IMR-90 (cell line): Measurements from ENCODE around the gene ZNRD2. TPM values are rescaled to one million over a fixed set of nuclear protein-coding genes. Genes with fewer than 3 reads are reported as not detected.

Source experiments
- ATAC-seq: fragments of 200-7000 bp; cut with Tn5 transposase; 2 replicates; pipeline ENCODE4 v1.9.1; 2020; ENCODE audit warnings: low read depth, mild to moderate bottlenecking, moderate library complexity
- BruUV-seq: library from RNA; stranded (reverse); fragments of 400-500 nt; replicated peaks from 2 replicates; lab custom pipeline; 2021; lab: Mats Ljungman, UMichigan
- CTCF ChIA-PET: fragments of 300-600 bp; formaldehyde crosslinking; extraction: SDS; loops from one replicate; lab custom pipeline; 2021; ENCODE audit warnings: antibody characterized with exemption; lab: Yijun Ruan, JAX
- POLR2A ChIA-PET: fragments of 300-600 bp; sonication (Branson Sonifier 250); formaldehyde crosslinking; loops from one replicate; lab custom pipeline; 2022; ENCODE audit warnings: antibody characterized with exemption; ENCODE audit not compliant: unreplicated experiment; lab: Charles Lee
- DNase-seq: peaks from one replicate; pipeline ENCODE4 v3.0.0; 2013
- H2AFZ ChIP-seq: replicated peaks from 2 replicates; pipeline ENCODE3; 2013; ENCODE audit warnings: low read length, mild to moderate bottlenecking; ENCODE audit not compliant: poor library complexity
- H2AK5ac ChIP-seq: 2 replicates; pipeline ENCODE4 v1.6.1; 2013; ENCODE audit warnings: low read depth, low read length, inconsistent platforms
- H2AK9ac ChIP-seq: replicated peaks from 2 replicates; pipeline ENCODE3; 2013; ENCODE audit warnings: mild to moderate bottlenecking, low read depth, low read length, moderate library complexity; ENCODE audit not compliant: poor library complexity
- H2BK120ac ChIP-seq: 2 replicates; pipeline ENCODE4 v1.6.1; 2013; ENCODE audit warnings: low read depth, low read length, inconsistent platforms
- H2BK15ac ChIP-seq: 3 replicates; pipeline ENCODE4 v1.6.1; 2013; ENCODE audit warnings: low read depth, low read length, inconsistent platforms
- H2BK20ac ChIP-seq: 2 replicates; pipeline ENCODE4 v1.6.1; 2013; ENCODE audit warnings: low read depth, mild to moderate bottlenecking, inconsistent platforms, low read length, moderate library complexity
- H2BK5ac ChIP-seq: 2 replicates; pipeline ENCODE4 v1.6.1; 2013; ENCODE audit warnings: mild to moderate bottlenecking, low read depth, low read length, inconsistent platforms; ENCODE audit not compliant: poor library complexity, severe bottlenecking
- H3K14ac ChIP-seq: replicated peaks from 2 replicates; pipeline ENCODE4 v1.6.1; 2013; ENCODE audit warnings: low read depth, low read length, inconsistent platforms
- H3K18ac ChIP-seq: 2 replicates; pipeline ENCODE4 v1.6.1; 2013; ENCODE audit warnings: low read depth, low read length, control low read depth
- H3K23ac ChIP-seq: 2 replicates; pipeline ENCODE4 v1.6.1; 2013; ENCODE audit warnings: low read depth, low read length, inconsistent platforms
- H3K27ac ChIP-seq: 2 replicates; pipeline ENCODE4 v1.5.1; 2013; ENCODE audit warnings: mild to moderate bottlenecking, control low read depth, low read length; ENCODE audit not compliant: insufficient read depth
- H3K27me3 ChIP-seq: 2 replicates; pipeline ENCODE4 v1.6.1; 2013; ENCODE audit warnings: low read length; ENCODE audit not compliant: control insufficient read depth, insufficient read depth
- H3K36me3 ChIP-seq: 2 replicates; pipeline ENCODE4 v1.6.1; 2013; ENCODE audit warnings: low read length, mixed read lengths; ENCODE audit not compliant: control insufficient read depth, insufficient read depth
- H3K4ac ChIP-seq: 2 replicates; pipeline ENCODE4 v1.6.1; 2013; ENCODE audit warnings: low read depth, low read length, inconsistent platforms
- H3K4me1 ChIP-seq: 2 replicates; pipeline ENCODE4 v1.6.1; 2013; ENCODE audit warnings: low read length, mixed read lengths; ENCODE audit not compliant: control insufficient read depth, insufficient read depth
- H3K4me2 ChIP-seq: 2 replicates; pipeline ENCODE4 v1.6.1; 2013; ENCODE audit warnings: low read depth, mild to moderate bottlenecking, control low read depth, low read length, moderate library complexity
- H3K4me3 ChIP-seq: 2 replicates; pipeline ENCODE4 v1.5.1; 2013; ENCODE audit warnings: low read depth, mild to moderate bottlenecking, control low read depth, low read length, moderate library complexity; ENCODE audit not compliant: insufficient read depth
- H3K56ac ChIP-seq: 2 replicates; pipeline ENCODE4 v1.6.1; 2013; ENCODE audit warnings: low read length, inconsistent platforms; ENCODE audit not compliant: insufficient read depth; ENCODE audit errors: extremely low read depth
- H3K79me1 ChIP-seq, 2 experiments: 2 replicates each; pipeline ENCODE4 v1.6.1; 2013; ENCODE audit warnings: low read length in 2 of 2, inconsistent platforms in 1 of 2, low read depth in 1 of 2
- H3K9ac ChIP-seq: 2 replicates; pipeline ENCODE4 v1.6.1; 2013; ENCODE audit warnings: low read depth, low read length, control low read depth
- H3K9me1 ChIP-seq: 2 replicates; pipeline ENCODE4 v1.6.1; 2013; ENCODE audit warnings: low read length, inconsistent platforms; ENCODE audit not compliant: insufficient read depth
- H3K9me3 ChIP-seq: 2 replicates; pipeline ENCODE4 v1.6.1; 2013; ENCODE audit warnings: low read length; ENCODE audit not compliant: control insufficient read depth, insufficient read depth
- H4K20me1 ChIP-seq: 2 replicates; pipeline ENCODE4 v1.6.1; 2013; ENCODE audit warnings: low read length, inconsistent platforms; ENCODE audit not compliant: insufficient read depth
- H4K5ac ChIP-seq: 2 replicates; pipeline ENCODE4 v1.6.1; 2013; ENCODE audit warnings: mild to moderate bottlenecking, low read depth, low read length, control low read depth
- H4K8ac ChIP-seq, 2 experiments: 2 replicates each; pipeline ENCODE4 v1.6.1; 2013; ENCODE audit warnings: low read depth in 2 of 2, low read length in 2 of 2, control low read depth in 1 of 2, inconsistent platforms in 1 of 2
- H4K91ac ChIP-seq: 2 replicates; pipeline ENCODE4 v1.6.1; 2013; ENCODE audit warnings: low read depth, low read length, inconsistent platforms; ENCODE audit not compliant: insufficient read depth
- CTCF ChIP-seq: conservative IDR thresholded peaks from 2 replicates; pipeline ENCODE4 v1.5.1; 2012; ENCODE audit warnings: mild to moderate bottlenecking, low read depth, low read length, improper control_type of control experiment
- ELK1 ChIP-seq: fragments of 150-350 bp; IDR thresholded peaks from 2 replicates; pipeline ENCODE4 v1.6.1; 2016; ENCODE audit warnings: low read depth, mild to moderate bottlenecking, low read length, moderate library complexity, borderline replicate concordance
- FOS ChIP-seq: fragments of 150-350 bp; IDR thresholded peaks from 2 replicates; pipeline ENCODE4 v1.6.1; 2016; ENCODE audit warnings: low read depth, low read length
- MAFK ChIP-seq: IDR thresholded peaks from 2 replicates; pipeline ENCODE4 v1.6.1; 2012; ENCODE audit warnings: low read depth, low read length, improper control_type of control experiment
- MAZ ChIP-seq: IDR thresholded peaks from 2 replicates; pipeline ENCODE4 v1.6.1; 2012; ENCODE audit warnings: low read depth, mild to moderate bottlenecking, low read length, improper control_type of control experiment, moderate library complexity, borderline replicate concordance
- POLR2A ChIP-seq: IDR thresholded peaks from 2 replicates; pipeline ENCODE4 v1.6.1; 2012; ENCODE audit warnings: mild to moderate bottlenecking, low read depth, low read length
- RAD21 ChIP-seq: IDR thresholded peaks from 2 replicates; pipeline ENCODE4 v1.6.1; 2012; ENCODE audit warnings: low read length, improper control_type of control experiment
- WGBS, 2 experiments: methylation state at CpG; one replicate each; pipeline versions ENCODE4 v1.1.5 to v1.1.7; 2013; ENCODE audit warnings: missing lambda C conversion rate in 2 of 2; ENCODE audit not compliant: insufficient read length in 1 of 2; ENCODE audit errors: extremely low coverage in 2 of 2; 5-methylcytosine and 5-hydroxymethylcytosine counted together
- dilution Hi-C: fragments of 300-500 bp; cut with HindIII; formaldehyde crosslinking; loops from one replicate; pipeline ENCODE4 v1.14.3; 2018; ENCODE audit warnings: low sequenced_read_pairs; ENCODE audit not compliant: unreplicated experiment
- in situ Hi-C: fragments of 300-500 bp; cut with MboI; formaldehyde crosslinking; loops from 3 replicates; pipeline ENCODE4 v1.14.3; 2019; ENCODE audit warnings: low sequenced_read_pairs, inconsistent platforms, mixed read lengths
- intact Hi-C: fragments of 100-400 bp; cut with micrococcal nuclease; formaldehyde crosslinking; loops from 2 replicates; pipeline ENCODE4 v1.10.0; 2022
- polyA plus RNA-seq, 3 experiments: library from polyadenylated mRNA; depleted of rRNA; stranded (reverse); fragments of >200 nt; gene quantifications; 2 replicates each; pipeline ENCODE4 v1.2.3, GENCODE V29; 2012; ENCODE audit warnings: low replicate concordance in 1 of 3
- total RNA-seq: library from RNA; depleted of rRNA; stranded (reverse); fragments of >200 nt; gene quantifications from 2 replicates; pipeline ENCODE4 v1.2.3, GENCODE V29; 2012

The ZNRD2 gene
- total and polyA plus RNA-seq, 2 of the 4 experiments (the other 2 are of a cell fraction) = 75.6 to 90.3 TPM

DNA sequence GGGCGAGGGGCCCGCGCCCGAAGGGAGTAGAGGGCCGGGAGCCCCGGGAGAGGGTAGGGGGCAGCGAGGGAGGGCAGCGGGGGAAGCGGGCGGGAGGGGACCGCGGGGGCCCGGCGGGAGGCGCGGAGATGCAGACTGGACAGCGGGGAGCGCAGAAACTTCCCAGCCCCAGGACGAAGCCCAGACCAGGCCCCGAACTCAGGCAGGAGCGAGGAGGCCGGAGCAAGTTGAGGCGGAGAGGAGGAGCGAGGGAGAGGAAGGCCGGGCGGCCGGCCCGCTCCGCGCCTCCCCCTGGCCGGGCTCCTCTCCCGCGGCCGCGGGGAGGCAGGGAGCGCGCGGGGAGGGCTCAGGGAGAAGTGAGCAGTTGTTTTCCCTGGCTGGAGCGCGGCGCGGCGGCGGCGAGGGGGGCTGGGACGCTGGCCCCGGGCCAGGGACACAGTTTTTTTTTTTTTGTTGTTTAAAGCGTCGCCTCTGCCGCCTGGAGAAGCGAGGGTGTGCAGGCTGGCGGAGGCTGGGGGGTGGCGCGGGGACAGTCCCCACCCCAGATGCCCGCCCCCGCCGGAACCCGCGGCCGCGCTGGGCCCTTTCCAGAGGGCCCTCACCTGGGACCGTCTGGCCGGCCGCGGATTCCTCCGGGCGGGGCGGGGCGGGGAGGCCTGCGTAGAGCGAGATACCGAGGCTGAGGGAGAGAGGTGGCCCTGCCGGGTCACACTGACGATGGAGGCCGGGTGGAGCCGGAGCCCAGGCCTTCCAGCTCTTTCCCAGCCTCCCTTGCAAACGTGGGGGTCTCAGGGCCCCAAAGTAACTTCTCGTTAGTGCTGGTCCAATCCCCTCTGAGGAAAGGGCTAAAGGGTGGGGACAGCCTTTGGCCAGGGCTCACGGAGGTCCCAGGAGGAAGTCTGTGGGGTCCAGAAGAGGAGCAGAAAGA lies 12.0 kb upstream of the ZNRD2 start, which contains the start of gene LTBP3:
LTBP3 (minus strand) TSS at position 358 of the 928 bp plus-strand sequence. CDS start 400 bp downstream, outside the sequence.
- peak within 1 kb of the TSS; percentile 96 for H3K4ac ChIP-seq
- no peaks in the 10 kb centered on the region for H3K9me3 ChIP-seq
- CTCF ChIA-PET = interaction anchor here (1.3 kb wide), 1 partner anchor 15 kb away, joined by 4 read pairs; the partner anchor contains the start of gene FAM89B
- peak within 1 kb of the TSS; percentile 93 for H4K91ac ChIP-seq
- peak within 1 kb of the TSS; percentile 87 for H3K27ac ChIP-seq
- H2BK120ac ChIP-seq = peak within 1 kb of the TSS; percentile 75
- ATAC-seq (peak; percentile 78), DNase-seq (peak; percentile 71)
- peak within 1 kb of the TSS; percentile 74 for H3K4me3 ChIP-seq
- BruUV-seq = no TSS peak
- in situ Hi-C loops = no loop called here
- intact Hi-C loops = no loop called here
- peak within 1 kb of the TSS; percentile 99 for H4K5ac ChIP-seq
- peak within 1 kb of the TSS; percentile 91 for H3K14ac ChIP-seq
- H2AK5ac ChIP-seq = peak within 1 kb of the TSS; percentile 92
- H3K56ac ChIP-seq = peak within 1 kb of the TSS; percentile 63; the same call in 1 of the 2 replicates
- peak within 1 kb of the TSS; percentile 81 for H3K4me2 ChIP-seq
- peak within 1 kb of the TSS; percentile 71 for H3K9ac ChIP-seq
- peak within 1 kb of the TSS; percentile 75; the same call in 2 of the 3 replicates for H2BK15ac ChIP-seq
- WGBS, 2 experiments = 0% methylated on average over 25 of the region's 79 CpGs; no CpG with 5 or more reads in 1 of the 2 experiments
- dilution Hi-C loops = no loop called here
- H3K27me3 ChIP-seq = no peaks in the 10 kb centered on the region
- H3K9me1 ChIP-seq = peaks cover 25% of the 10 kb centered on the region
- peak within 1 kb of the TSS; percentile 91 to 97 for H4K8ac ChIP-seq
- no peak for TF ChIP-seq MAFK
- TF ChIP-seq CTCF = 0 out of 2 replicates have a peak, but pooled peaks have one; percentile 11
- peak; percentile 27; the same call in 1 of the 2 replicates for TF ChIP-seq POLR2A
- no peak for TF ChIP-seq ELK1
- TF ChIP-seq MAZ = peak; percentile 46
- TF ChIP-seq RAD21 = 0 out of 2 replicates have a peak, but pooled peaks have one; percentile 10
- TF ChIP-seq FOS = no peak
- peaks cover 12% of the 10 kb centered on the region; the same call in 1 of the 2 replicates for H4K20me1 ChIP-seq
- H2AK9ac ChIP-seq = peak within 1 kb of the TSS; percentile 99
- H3K18ac ChIP-seq = peak within 1 kb of the TSS; percentile 87
- H3K36me3 ChIP-seq = no peaks in the 10 kb centered on the region; the same call in 1 of the 2 replicates
- H2AFZ ChIP-seq = peak within 1 kb of the TSS; percentile 85
- H2BK20ac ChIP-seq = peak within 1 kb of the TSS; percentile 47
- H2BK5ac ChIP-seq = peak within 1 kb of the TSS; percentile 72
- peaks cover 16 to 38% of the 10 kb centered on the region in 2 experiments; a peak in 3 of 4 replicates for H3K79me1 ChIP-seq
- peaks cover 43% of the 10 kb centered on the region for H3K4me1 ChIP-seq
- peak within 1 kb of the TSS; percentile 49 for H3K23ac ChIP-seq
- POLR2A ChIA-PET = no interaction called here
